Esophagus squamous epithelium (tissue), 5 donors: ENCODE data around the gene MEGF9. TPM values are rescaled to one million over a fixed set of nuclear protein-coding genes. Genes with fewer than 3 reads are reported as not detected.
"Not testable (repeated sequence)": the region's sequence is repeated elsewhere in the genome, so short reads cannot be mapped to it uniquely, and the experiment has no call there.

Source experiments
- DNase-seq: peaks from one replicate; lab custom pipeline; 2025; lab: John Stamatoyannopoulos, UW
- H3K27ac ChIP-seq, 4 donors: fragments of 200-600 bp; sonication (generic); one replicate each; pipeline ENCODE4 v1.5.1; 2016 to 2019; ENCODE audit warnings: mild to moderate bottlenecking in 1 of 4
- H3K27me3 ChIP-seq, 4 donors: fragments of 200-600 bp; sonication (generic); 1 replicate in 3 of 4; 2 replicates in 1 of 4; pipeline versions ENCODE4 v1.5.1 to v1.6.0; 2017 to 2021; ENCODE audit warnings: antibody characterized with exemption in 1 of 4
- H3K36me3 ChIP-seq, 3 donors: fragments of 200-600 bp; sonication (generic); one replicate each; pipeline ENCODE4 v1.5.1; 2016 to 2019
- H3K4me1 ChIP-seq, 3 donors: fragments of 200-600 bp; sonication (generic); one replicate each; pipeline ENCODE4 v1.5.1; 2017 to 2019
- H3K4me3 ChIP-seq, 4 donors: fragments of 200-600 bp; sonication (generic); 1 replicate in 3 of 4; 2 replicates in 1 of 4; pipeline ENCODE4 v1.5.1; 2016 to 2019; ENCODE audit warnings: mild to moderate bottlenecking in 2 of 4, moderate library complexity in 1 of 4
- H3K9me3 ChIP-seq, 3 donors: fragments of 200-600 bp; sonication (generic); one replicate each; pipeline ENCODE4 v1.5.1; 2016 to 2019
- POLR2A ChIP-seq, 4 donors: fragments of 450-650 bp; IDR thresholded peaks; one replicate each; pipeline ENCODE4 v1.6.1; 2017; ENCODE audit warnings: antibody characterized with exemption in 4 of 4, mild to moderate bottlenecking in 4 of 4, moderate library complexity in 3 of 4
- WGBS, 2 donors: methylation state at CpG; one replicate each; pipeline ENCODE4 v1.1.5; 2018; 5-methylcytosine and 5-hydroxymethylcytosine counted together
- intact Hi-C: fragments of 100-400 bp; cut with DNase I; formaldehyde crosslinking; loops from one replicate; pipeline ENCODE4 v1.15.0; 2022
- total RNA-seq, 4 donors: library from RNA; depleted of rRNA; stranded (reverse); fragments of >200 nt; gene quantifications; one replicate each; pipeline ENCODE4 v1.1.0, GENCODE V29; 2016
- TF ChIP-seq, protein P1 (sequence below), 6 experiments: fragments of 450-650 bp in 4 of 6; fragments of 200-600 bp in 2 of 6; sonication (generic) in 2 of 6; IDR thresholded peaks; one replicate each; pipeline ENCODE4 v1.5.1; 2016 to 2019; ENCODE audit warnings: antibody characterized with exemption in 6 of 6, mild to moderate bottlenecking in 4 of 6, moderate library complexity in 4 of 6
- donor health status: DM: yes; HTN: yes; CAD: no.

Gene MEGF9
- total RNA-seq, 4 donors from 2014 or later = 16.2 to 20.8 (median 18.0) TPM

DNA sequence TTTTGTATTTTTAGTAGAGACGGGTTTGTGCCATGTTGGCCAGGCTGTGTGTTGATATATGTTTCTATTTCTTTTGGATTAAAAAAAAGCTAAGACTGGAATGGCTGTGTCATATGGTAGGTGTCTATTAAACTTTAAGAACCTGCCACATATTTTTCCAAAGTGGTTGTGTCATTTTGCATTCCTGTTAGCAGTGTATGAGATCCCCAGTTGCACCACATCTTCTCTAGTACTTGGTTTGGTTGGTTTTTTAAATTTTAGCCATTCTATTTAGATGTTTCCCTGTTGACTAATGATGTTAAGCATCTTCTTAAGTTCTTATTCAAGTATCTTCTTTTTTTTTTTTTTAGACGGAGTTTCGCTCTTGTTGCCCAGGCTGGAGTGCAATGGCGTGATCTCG lies 36.2 kb upstream of the MEGF9 start:
- no peak for DNase-seq
- intact Hi-C loops = no loop called here
- TF ChIP-seq, protein P1, sequence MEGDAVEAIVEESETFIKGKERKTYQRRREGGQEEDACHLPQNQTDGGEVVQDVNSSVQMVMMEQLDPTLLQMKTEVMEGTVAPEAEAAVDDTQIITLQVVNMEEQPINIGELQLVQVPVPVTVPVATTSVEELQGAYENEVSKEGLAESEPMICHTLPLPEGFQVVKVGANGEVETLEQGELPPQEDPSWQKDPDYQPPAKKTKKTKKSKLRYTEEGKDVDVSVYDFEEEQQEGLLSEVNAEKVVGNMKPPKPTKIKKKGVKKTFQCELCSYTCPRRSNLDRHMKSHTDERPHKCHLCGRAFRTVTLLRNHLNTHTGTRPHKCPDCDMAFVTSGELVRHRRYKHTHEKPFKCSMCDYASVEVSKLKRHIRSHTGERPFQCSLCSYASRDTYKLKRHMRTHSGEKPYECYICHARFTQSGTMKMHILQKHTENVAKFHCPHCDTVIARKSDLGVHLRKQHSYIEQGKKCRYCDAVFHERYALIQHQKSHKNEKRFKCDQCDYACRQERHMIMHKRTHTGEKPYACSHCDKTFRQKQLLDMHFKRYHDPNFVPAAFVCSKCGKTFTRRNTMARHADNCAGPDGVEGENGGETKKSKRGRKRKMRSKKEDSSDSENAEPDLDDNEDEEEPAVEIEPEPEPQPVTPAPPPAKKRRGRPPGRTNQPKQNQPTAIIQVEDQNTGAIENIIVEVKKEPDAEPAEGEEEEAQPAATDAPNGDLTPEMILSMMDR (IDR thresholded peaks at IDR 0.05) = no peak
- TF ChIP-seq POLR2A (IDR thresholded peaks at IDR 0.05) = no peak
- Histone ChIP-seq H3K4me3 (no peak overlapping the region), H3K27me3 (no peaks in the 10 kb centered on the region), H3K27ac (no peak overlapping the region), H3K9me3 (no peaks in the 10 kb centered on the region), H3K36me3 (no peaks in the 10 kb centered on the region), H3K4me1 (peaks cover 0 to under 1% (median 0%) of the 10 kb centered on the region in 3 donors)
- WGBS, 2 donors = 88 to 89% methylated on average over 5 of the region's 5 CpGs

DNA sequence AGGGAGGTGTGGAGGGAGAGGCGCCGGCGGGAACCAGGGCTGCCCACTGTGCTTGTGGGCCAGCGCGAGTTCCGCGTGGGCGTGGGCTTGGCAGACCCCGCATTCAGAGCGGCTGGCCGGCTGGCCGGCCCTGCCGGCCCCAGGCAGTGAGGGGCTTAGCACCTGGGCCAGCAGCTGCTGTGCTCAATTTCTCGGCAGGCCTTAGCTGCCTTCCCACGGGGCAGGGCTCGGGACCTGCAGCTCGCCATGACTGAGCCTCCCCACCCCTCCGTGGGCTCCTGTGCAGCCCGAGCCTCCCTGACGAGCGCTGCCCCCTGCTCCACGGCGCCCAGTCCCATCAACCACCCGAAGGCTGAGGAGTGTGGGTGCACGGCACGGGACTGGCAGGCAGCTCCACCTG lies 32.1 kb upstream of the MEGF9 start:
- WGBS, 2 donors = 98 to 100% methylated on average over 9 to 12 of the region's 26 CpGs
- H3K9me3 ChIP-seq, H3K27ac ChIP-seq, H3K4me1 ChIP-seq, H3K4me3 ChIP-seq, H3K36me3 ChIP-seq, H3K27me3 ChIP-seq, intact Hi-C loops, DNase-seq: not testable (repeated sequence)

DNA sequence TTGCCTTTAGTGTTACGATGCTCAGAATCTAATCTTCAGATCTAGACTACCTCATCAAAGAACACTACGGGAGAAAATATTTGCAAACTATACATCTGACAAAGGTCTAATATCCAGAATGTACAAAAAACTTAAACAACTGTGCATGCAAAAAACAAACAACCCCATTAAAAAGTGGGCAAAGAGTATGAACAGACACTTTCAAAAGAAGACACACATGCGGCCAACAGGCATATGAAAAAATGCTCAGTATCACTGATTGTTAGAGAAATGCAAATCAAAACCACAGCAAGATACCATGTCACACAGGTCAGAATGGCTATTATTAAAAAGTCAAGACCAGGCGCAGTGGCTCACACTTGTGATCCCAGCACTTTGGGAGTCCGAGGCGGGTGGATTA lies 31.0 kb upstream of the MEGF9 start:
- TF ChIP-seq, protein P1 (IDR thresholded peaks at IDR 0.05) = no peak
- no peak for TF ChIP-seq POLR2A (IDR thresholded peaks at IDR 0.05)
- no peaks in the 10 kb centered on the region for H3K27me3 ChIP-seq
- no peaks in the 10 kb centered on the region for H3K36me3 ChIP-seq
- DNase-seq = no peak
- H3K9me3 ChIP-seq = no peaks in the 10 kb centered on the region
- no peak overlapping the region for H3K27ac ChIP-seq
- intact Hi-C loops = no loop called here
- no peaks in the 10 kb centered on the region for H3K4me1 ChIP-seq
- 91 to 94% methylated on average over 6 of the region's 6 CpGs for whole genome bisulfite sequencing, 2 donors
- no peak overlapping the region for H3K4me3 ChIP-seq

DNA sequence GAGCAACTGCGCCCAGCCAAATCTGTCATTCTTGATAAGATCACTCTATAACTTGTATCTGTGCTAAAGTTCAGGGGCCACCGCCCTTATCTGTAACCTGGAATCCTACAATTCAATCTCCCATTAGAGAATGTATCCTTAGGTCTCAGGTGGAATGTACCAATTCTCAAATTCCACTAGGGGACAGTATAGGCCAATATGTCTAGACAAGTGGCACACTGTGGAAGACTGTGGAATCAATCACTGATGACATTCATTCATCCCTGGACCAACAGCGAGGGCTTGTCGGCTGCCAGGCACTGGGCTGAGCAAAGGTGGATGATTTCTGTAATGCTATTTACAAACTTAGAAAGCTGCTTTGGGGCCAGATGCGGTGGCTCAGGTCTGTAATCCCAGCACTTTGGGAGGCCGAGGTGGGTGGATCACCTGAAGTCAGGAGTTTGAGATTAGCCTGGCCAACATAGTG lies 28.7 kb upstream of the MEGF9 start:
- H3K27me3 ChIP-seq = no peaks in the 10 kb centered on the region
- H3K36me3 ChIP-seq = no peaks in the 10 kb centered on the region
- 78 to 95% methylated on average over 3 to 6 of the region's 6 CpGs for WGBS, 2 donors
- H3K4me3 ChIP-seq = no peak overlapping the region
- no peak overlapping the region for H3K27ac ChIP-seq
- no peaks in the 10 kb centered on the region for H3K4me1 ChIP-seq
- no peak for TF ChIP-seq POLR2A (IDR thresholded peaks at IDR 0.05)
- TF ChIP-seq, protein P1 (IDR thresholded peaks at IDR 0.05) = peak in 5 of 6 experiments; percentile 30 to 83 (median 55)
- DNase-seq = no peak
- intact Hi-C loops = no loop called here
- no peaks in the 10 kb centered on the region for H3K9me3 ChIP-seq

DNA sequence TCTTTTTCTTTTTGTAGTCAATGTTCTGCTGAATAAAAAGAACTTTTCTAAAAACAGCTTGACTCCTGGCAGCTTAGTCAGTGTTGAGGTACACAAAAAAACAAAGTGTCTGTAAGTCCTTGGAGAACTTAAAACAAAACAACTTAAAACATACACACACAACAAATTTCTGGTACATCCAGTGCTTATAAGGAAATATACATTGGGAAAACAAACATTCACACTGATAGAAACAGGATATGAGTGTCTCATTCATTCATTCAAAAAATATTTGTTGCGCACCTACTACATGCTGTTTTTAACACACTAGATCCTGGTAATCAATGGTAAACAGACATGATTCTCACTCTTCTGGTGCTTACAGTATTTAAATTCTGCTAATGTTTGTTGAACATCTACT lies 27.4 kb upstream of the MEGF9 start:
- no peaks in the 10 kb centered on the region for H3K4me1 ChIP-seq
- no peak overlapping the region for H3K4me3 ChIP-seq
- H3K9me3 ChIP-seq = no peaks in the 10 kb centered on the region
- no peak for TF ChIP-seq POLR2A (IDR thresholded peaks at IDR 0.05)
- TF ChIP-seq, protein P1 (IDR thresholded peaks at IDR 0.05) = no peak
- WGBS, 2 donors = 94 to 96% methylated on average over 1 of the region's 1 CpG
- H3K36me3 ChIP-seq = no peaks in the 10 kb centered on the region
- H3K27ac ChIP-seq = no peak overlapping the region
- no peak for DNase-seq
- H3K27me3 ChIP-seq = no peaks in the 10 kb centered on the region
- intact Hi-C loops = no loop called here

DNA sequence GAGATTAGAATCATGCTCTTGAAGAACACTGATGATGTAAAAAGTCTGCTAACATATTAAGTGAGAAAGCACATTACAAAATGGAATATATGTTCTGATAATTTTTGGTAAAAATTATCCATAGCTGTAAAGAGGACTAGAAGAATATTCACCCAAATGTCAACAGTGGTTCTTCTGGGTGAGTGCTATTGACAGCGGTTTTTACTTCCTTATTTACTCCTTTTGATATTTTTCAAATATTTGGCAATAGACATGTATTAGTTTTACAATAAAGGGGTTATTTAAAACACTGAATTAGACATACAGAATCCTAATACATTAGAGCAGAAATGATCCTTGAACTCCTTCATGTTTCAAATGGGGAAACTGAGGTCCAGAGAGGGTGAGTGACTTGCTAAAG lies 26.9 kb upstream of the MEGF9 start:
- H3K4me1 ChIP-seq = no peaks in the 10 kb centered on the region
- intact Hi-C loops = no loop called here
- TF ChIP-seq, protein P1 (IDR thresholded peaks at IDR 0.05) = no peak
- TF ChIP-seq POLR2A (IDR thresholded peaks at IDR 0.05) = no peak
- H3K36me3 ChIP-seq = no peaks in the 10 kb centered on the region
- no peaks in the 10 kb centered on the region for H3K27me3 ChIP-seq
- H3K9me3 ChIP-seq = no peaks in the 10 kb centered on the region
- H3K4me3 ChIP-seq = no peak overlapping the region
- WGBS, 2 donors = 48 to 63% methylated on average over 1 of the region's 1 CpG
- no peak overlapping the region for H3K27ac ChIP-seq
- no peak for DNase-seq
